H9 (cell line): Measurements from ENCODE around the gene STX11. TPM values are rescaled to one million over a fixed set of nuclear protein-coding genes. Genes with fewer than 3 reads are reported as not detected.

Experiments
- DNase-seq: peaks from one replicate; pipeline ENCODE4 v3.0.0-alpha.2; 2017
- H2AFZ ChIP-seq: one replicate; pipeline ENCODE4 v1.6.1; 2013; ENCODE audit warnings: mild to moderate bottlenecking, low read length, control low read depth, moderate library complexity
- H2AK5ac ChIP-seq: 2 replicates; pipeline ENCODE4 v1.6.1; 2013; ENCODE audit warnings: low read length, control low read depth, mixed read lengths; ENCODE audit not compliant: insufficient read length
- H2BK120ac ChIP-seq: one replicate; pipeline ENCODE4 v1.6.1; 2013; ENCODE audit warnings: low read depth, mild to moderate bottlenecking, low read length, control low read depth, inconsistent platforms; ENCODE audit not compliant: poor library complexity, severe bottlenecking
- H2BK12ac ChIP-seq: 2 replicates; pipeline ENCODE4 v1.6.1; 2013; ENCODE audit warnings: low read length, control low read depth, mixed read lengths, low read depth; ENCODE audit not compliant: insufficient read length
- H2BK15ac ChIP-seq: 2 replicates; pipeline ENCODE4 v1.6.1; 2013; ENCODE audit warnings: low read depth, low read length, control low read depth
- H2BK20ac ChIP-seq: one replicate; pipeline ENCODE4 v1.6.1; 2013; ENCODE audit warnings: low read depth, mild to moderate bottlenecking, low read length, control low read depth, inconsistent platforms; ENCODE audit not compliant: poor library complexity, severe bottlenecking
- H2BK5ac ChIP-seq: 2 replicates; pipeline ENCODE4 v1.6.1; 2013; ENCODE audit warnings: low read length, control low read depth, mixed read lengths; ENCODE audit not compliant: insufficient read length
- H3K14ac ChIP-seq: 2 replicates; pipeline ENCODE4 v1.6.1; 2013; ENCODE audit warnings: low read length, control low read depth; ENCODE audit not compliant: insufficient read depth
- H3K18ac ChIP-seq: 2 replicates; pipeline ENCODE4 v1.6.1; 2013; ENCODE audit warnings: low read depth, mild to moderate bottlenecking, mixed read lengths, low read length, control low read depth; ENCODE audit not compliant: insufficient read length
- H3K23ac ChIP-seq: 2 replicates; pipeline ENCODE4 v1.6.1; 2013; ENCODE audit warnings: low read length, control low read depth, mixed read lengths, low read depth; ENCODE audit not compliant: insufficient read length
- H3K23me2 ChIP-seq: 2 replicates; pipeline ENCODE4 v1.6.1; 2013; ENCODE audit warnings: low read depth, mild to moderate bottlenecking, mixed read lengths, low read length, control low read depth; ENCODE audit not compliant: insufficient read length, poor library complexity, severe bottlenecking
- H3K27ac ChIP-seq: 2 replicates; pipeline ENCODE4 v1.5.1; 2013; ENCODE audit warnings: low read length, control low read depth, mixed read lengths, low read depth; ENCODE audit not compliant: insufficient read length
- H3K27me3 ChIP-seq: 2 replicates; pipeline ENCODE4 v1.6.1; 2013; ENCODE audit warnings: low read length, control low read depth, inconsistent platforms; ENCODE audit not compliant: insufficient read depth
- H3K4ac ChIP-seq: 2 replicates; pipeline ENCODE4 v1.6.1; 2013; ENCODE audit warnings: low read depth, mild to moderate bottlenecking, control low read depth, inconsistent platforms, low read length, moderate library complexity
- H3K4me1 ChIP-seq: 2 replicates; pipeline ENCODE4 v1.6.1; 2013; ENCODE audit warnings: low read length, control low read depth, inconsistent platforms; ENCODE audit not compliant: insufficient read depth
- H3K4me2 ChIP-seq: 2 replicates; pipeline ENCODE4 v1.6.1; 2013; ENCODE audit warnings: low read length, control low read depth, mixed read lengths; ENCODE audit not compliant: insufficient read length, insufficient read depth
- H3K56ac ChIP-seq: 2 replicates; pipeline ENCODE4 v1.6.1; 2013; ENCODE audit warnings: low read depth, mild to moderate bottlenecking, mixed read lengths, low read length, control low read depth; ENCODE audit not compliant: insufficient read length
- H3K79me1 ChIP-seq: 2 replicates; pipeline ENCODE4 v1.6.1; 2013; ENCODE audit warnings: low read depth, mild to moderate bottlenecking, moderate library complexity, low read length, control low read depth, inconsistent platforms; ENCODE audit not compliant: insufficient read depth, poor library complexity, severe bottlenecking
- H3K79me2 ChIP-seq: 2 replicates; pipeline ENCODE4 v1.6.1; 2013; ENCODE audit warnings: low read length, control low read depth, inconsistent platforms; ENCODE audit not compliant: insufficient read depth
- H3K9ac ChIP-seq: 2 replicates; pipeline ENCODE4 v1.6.1; 2013; ENCODE audit warnings: low read length, control low read depth, mixed read lengths; ENCODE audit not compliant: insufficient read length; ENCODE audit errors: extremely low read depth
- H3K9me3 ChIP-seq: one replicate; pipeline ENCODE4 v1.6.1; 2013; ENCODE audit warnings: low read depth, low read length, inconsistent platforms; ENCODE audit not compliant: control insufficient read depth
- H3T11ph ChIP-seq: one replicate; pipeline ENCODE4 v1.6.1; 2013; ENCODE audit warnings: mild to moderate bottlenecking, low read length, control low read depth, inconsistent platforms
- H4K20me1 ChIP-seq: one replicate; pipeline ENCODE4 v1.6.1; 2013; ENCODE audit not compliant: control insufficient read depth, insufficient read length, insufficient read depth
- H4K5ac ChIP-seq: 2 replicates; pipeline ENCODE4 v1.6.1; 2013; ENCODE audit warnings: low read depth, mild to moderate bottlenecking, mixed read lengths, low read length, control low read depth; ENCODE audit not compliant: insufficient read length
- H4K8ac ChIP-seq: replicated peaks from 2 replicates; pipeline ENCODE4 v1.6.1; 2013; ENCODE audit warnings: low read length, control low read depth, mixed read lengths, low read depth; ENCODE audit not compliant: insufficient read length
- H4K91ac ChIP-seq: 2 replicates; pipeline ENCODE4 v1.6.1; 2013; ENCODE audit warnings: low read depth, mild to moderate bottlenecking, moderate library complexity, mixed read lengths, low read length, control low read depth; ENCODE audit not compliant: insufficient read length
- H3K27ac Mint-ChIP-seq, 3 experiments: 2 replicates in 2 of 3; 3 replicates in 1 of 3; pipeline ENCODE4 v1.8.0; 2020 to 2021; ENCODE audit warnings: mixed read lengths in 3 of 3, mild to moderate bottlenecking in 1 of 3, moderate library complexity in 1 of 3
- H3K27me3 Mint-ChIP-seq: 2 replicates; pipeline ENCODE4 v1.8.0; 2021; ENCODE audit warnings: low read depth, mild to moderate bottlenecking, moderate library complexity, mixed read lengths
- H3K36me3 Mint-ChIP-seq, 3 experiments: 2 replicates in 2 of 3; 3 replicates in 1 of 3; pipeline ENCODE4 v1.8.0; 2020 to 2021; ENCODE audit warnings: low read depth in 3 of 3, mixed read lengths in 3 of 3; ENCODE audit not compliant: insufficient read depth in 1 of 3
- H3K4me1 Mint-ChIP-seq, 2 experiments: 2 replicates each; pipeline ENCODE4 v1.8.0; 2020; ENCODE audit warnings: mixed read lengths in 2 of 2
- H3K4me3 Mint-ChIP-seq, 2 experiments: 2 replicates in 1 of 2; 3 replicates in 1 of 2; pipeline ENCODE4 v1.8.0; 2020 to 2021; ENCODE audit warnings: mild to moderate bottlenecking in 2 of 2, mixed read lengths in 2 of 2, moderate library complexity in 1 of 2
- H3K9me3 Mint-ChIP-seq, 2 experiments: 2 replicates in 1 of 2; 3 replicates in 1 of 2; pipeline ENCODE4 v1.8.0; 2020; ENCODE audit warnings: mild to moderate bottlenecking in 2 of 2, mixed read lengths in 2 of 2, moderate library complexity in 1 of 2
- CTCF ChIP-seq: fragments of 200-600 bp; sonication (generic); conservative IDR thresholded peaks from 3 replicates; pipeline ENCODE4 v1.8.0; 2021; ENCODE audit warnings: antibody characterized with exemption, mild to moderate bottlenecking
- WGBS: extraction: QIAGEN DNeasy Blood & Tissue Kit; methylation state at CpG from one replicate; pipeline ENCODE4 v1.1.7; 2013; ENCODE audit warnings: missing lambda C conversion rate, low lambda C conversion rate, mixed read lengths; ENCODE audit not compliant: insufficient read length; ENCODE audit errors: extremely low coverage; 5-methylcytosine and 5-hydroxymethylcytosine counted together
- total RNA-seq: library from RNA; stranded (reverse); gene quantifications from 2 replicates; pipeline ENCODE4 v1.2.1, GENCODE V29; 2021

Gene STX11
- total RNA-seq, 1 experiment from 2014 or later = 0.22 TPM

- H3K9ac ChIP-seq = no peak overlapping the region
- no peak overlapping the region for H3K18ac ChIP-seq
- H3K27ac ChIP-seq = no peak overlapping the region
- Mint-ChIP-seq H3K27me3 (no peaks in the 10 kb centered on the region), H3K9me3 (no peaks in the 10 kb centered on the region; a peak in 1 of 5 replicates), H3K27ac (no peak overlapping the region), H3K4me3 (no peak overlapping the region), H3K4me1 (peaks cover 0 to 6% of the 10 kb centered on the region in 2 experiments; a peak in 2 of 4 replicates), H3K36me3 (no peaks in the 10 kb centered on the region)
- H3K56ac ChIP-seq = no peak overlapping the region
- H4K5ac ChIP-seq = no peak overlapping the region
- no peak overlapping the region for H2BK120ac ChIP-seq
- no peaks in the 10 kb centered on the region for H3K4me1 ChIP-seq
- no peak overlapping the region for H2BK15ac ChIP-seq
- no peaks in the 10 kb centered on the region for H4K20me1 ChIP-seq
- DNase-seq = no peak
- no peak overlapping the region for H2AK5ac ChIP-seq
- no peak for TF ChIP-seq CTCF
- H3K27me3 ChIP-seq = no peaks in the 10 kb centered on the region
- H3K79me2 ChIP-seq = no peaks in the 10 kb centered on the region
- WGBS = no CpG with 5 or more reads among the region's 5 CpGs
- no peak overlapping the region for H4K8ac ChIP-seq
- H2BK5ac ChIP-seq = no peak overlapping the region
- no peak overlapping the region for H3K4me2 ChIP-seq
- no peak overlapping the region for H3T11ph ChIP-seq
- no peak overlapping the region; the same call in 1 of the 2 replicates for H3K14ac ChIP-seq
- H3K23ac ChIP-seq = no peak overlapping the region
- H4K91ac ChIP-seq = no peak overlapping the region
- H3K23me2 ChIP-seq = no peaks in the 10 kb centered on the region
- H3K4ac ChIP-seq = no peak overlapping the region
- no peaks in the 10 kb centered on the region for H3K9me3 ChIP-seq
- H3K79me1 ChIP-seq = no peaks in the 10 kb centered on the region
- no peak overlapping the region for H2BK20ac ChIP-seq
- no peak overlapping the region for H2BK12ac ChIP-seq
- H2AFZ ChIP-seq = no peak overlapping the region
These were observed 40.1 kb upstream of the STX11 start for GRCh38 chr6:144110210-144110609.
